ENCODE measurements around the gene FAAH. TPM values are rescaled to one million over a fixed set of nuclear protein-coding genes. Genes with fewer than 3 reads are reported as not detected.

The FAAH gene
- total RNA-seq, 1 donor from 2014 or later: 6.4 TPM

GRCh38 chr1:46400421-46400820, 6.3 kb downstream of the FAAH start:
- DNase-seq (no peak), ATAC-seq (ENCODE audit: low read depth) (no peak)
- Mint-ChIP-seq H3K27me3 (peaks cover 28% of the 10 kb centered on the region), H3K4me1 (no peaks in the 10 kb centered on the region), H3K27ac (no peak overlapping the region), H3K4me3 (no peak overlapping the region), H3K36me3 (ENCODE audit: low read depth) (no peaks in the 10 kb centered on the region), H3K9me3 (no peaks in the 10 kb centered on the region)
- intact Hi-C loops (cut with micrococcal nuclease): no loop called here
- ChIA-PET CTCF (interaction anchor here (1.1 kb wide), 1 partner anchor 47 kb away, joined by 3 read pairs; no protein-coding TSS in a partner anchor), POLR2A (no interaction called here)
- TF ChIP-seq CTCF (IDR thresholded peaks at IDR 0.05): no peak

- POLR2A ChIA-PET: no interaction called here
These were observed 7.2 kb downstream of the FAAH start for GRCh38 chr1:46401154-46401913.

GRCh38 chr1:46401964-46402626, 8.0 kb downstream of the FAAH start:
- Mint-ChIP-seq H3K9me3 (no peaks in the 10 kb centered on the region), H3K27me3 (peaks cover 16% of the 10 kb centered on the region), H3K4me1 (no peaks in the 10 kb centered on the region), H3K4me3 (no peak overlapping the region), H3K36me3 (ENCODE audit: low read depth) (no peaks in the 10 kb centered on the region), H3K27ac (no peak overlapping the region)
- DNase-seq (no peak), ATAC-seq (ENCODE audit: low read depth) (no peak)
- CTCF ChIA-PET: no interaction called here
- intact Hi-C loops (cut with micrococcal nuclease): no loop called here
- TF ChIP-seq CTCF (IDR thresholded peaks at IDR 0.05): no peak
- POLR2A ChIA-PET: no interaction called here

More at GRCh38 chr1:46401154-46401913, 7.2 kb downstream of the FAAH start:
- no peaks in the 10 kb centered on the region for H3K9me3 Mint-ChIP-seq
- CTCF ChIA-PET: interaction anchor here (1.1 kb wide), 1 partner anchor 46 kb away, joined by 3 read pairs; no protein-coding TSS in a partner anchor
- H3K4me1 Mint-ChIP-seq: no peaks in the 10 kb centered on the region
- H3K4me3 Mint-ChIP-seq: no peak overlapping the region
- no peak for DNase-seq
- H3K27ac Mint-ChIP-seq: no peak overlapping the region
- ATAC-seq (ENCODE audit: low read depth): no peak
- no peak for TF ChIP-seq CTCF (IDR thresholded peaks at IDR 0.05)
- H3K36me3 Mint-ChIP-seq (ENCODE audit: low read depth): no peaks in the 10 kb centered on the region
- intact Hi-C loops (cut with micrococcal nuclease): no loop called here
- H3K27me3 Mint-ChIP-seq: peaks cover 19% of the 10 kb centered on the region

GRCh38 chr1:46403916-46404315, 9.8 kb downstream of the FAAH start:
- Mint-ChIP-seq H3K36me3 (ENCODE audit: low read depth) (peaks cover 1% of the 10 kb centered on the region), H3K27ac (no peak overlapping the region), H3K9me3 (no peaks in the 10 kb centered on the region), H3K27me3 (peaks cover 11% of the 10 kb centered on the region), H3K4me3 (no peak overlapping the region), H3K4me1 (no peaks in the 10 kb centered on the region)
- intact Hi-C loops (cut with micrococcal nuclease): no loop called here
- ATAC-seq (ENCODE audit: low read depth) (no peak), DNase-seq (no peak)
- ChIA-PET POLR2A (no interaction called here), CTCF (interaction anchor here (0.7 kb wide), 1 partner anchor 12 kb away, joined by 3 read pairs; no protein-coding TSS in a partner anchor)
- TF ChIP-seq CTCF (IDR thresholded peaks at IDR 0.05): no peak

GRCh38 chr1:46404482-46405196, 10.5 kb downstream of the FAAH start:
- POLR2A ChIA-PET: no interaction called here
- TF ChIP-seq CTCF (IDR thresholded peaks at IDR 0.05): no peak
- ATAC-seq (ENCODE audit: low read depth): no peak
- no peaks in the 10 kb centered on the region for H3K4me1 Mint-ChIP-seq
- no peaks in the 10 kb centered on the region for H3K9me3 Mint-ChIP-seq
- no peak overlapping the region for H3K27ac Mint-ChIP-seq
- peaks cover 7% of the 10 kb centered on the region for H3K27me3 Mint-ChIP-seq
- intact Hi-C loops (cut with micrococcal nuclease): no loop called here
- H3K4me3 Mint-ChIP-seq: no peak overlapping the region
- DNase-seq: no peak
- CTCF ChIA-PET: interaction anchor here (0.7 to 1.4 kb wide), 2 partner anchors 11 to 42 kb away, joined by 3 read pairs; no protein-coding TSS in a partner anchor
- H3K36me3 Mint-ChIP-seq (ENCODE audit: low read depth): peaks cover 1% of the 10 kb centered on the region

All from activated B cell treated with CpG ODN at 0.5 μM for 24 hours (primary cell).